C4-2B (cell line): ENCODE results near the gene PMM2.
"Not testable (repeated sequence)": the region's sequence is repeated elsewhere in the genome, so short reads cannot be mapped to it uniquely, and the experiment has no call there.

Source experiments
- H3K27ac ChIP-seq: fragments of 450-650 bp; 2 replicates; pipeline ENCODE4 v1.5.1; 2017
- ZFX ChIP-seq: fragments of 450-650 bp; IDR thresholded peaks from 2 replicates; pipeline ENCODE4 v1.6.1; 2017
- TF ChIP-seq, protein P1 (sequence below): fragments of 450-650 bp; conservative IDR thresholded peaks from 2 replicates; pipeline ENCODE4 v1.5.1; 2017; ENCODE audit warnings: mild to moderate bottlenecking

PMM2 gene

DNA sequence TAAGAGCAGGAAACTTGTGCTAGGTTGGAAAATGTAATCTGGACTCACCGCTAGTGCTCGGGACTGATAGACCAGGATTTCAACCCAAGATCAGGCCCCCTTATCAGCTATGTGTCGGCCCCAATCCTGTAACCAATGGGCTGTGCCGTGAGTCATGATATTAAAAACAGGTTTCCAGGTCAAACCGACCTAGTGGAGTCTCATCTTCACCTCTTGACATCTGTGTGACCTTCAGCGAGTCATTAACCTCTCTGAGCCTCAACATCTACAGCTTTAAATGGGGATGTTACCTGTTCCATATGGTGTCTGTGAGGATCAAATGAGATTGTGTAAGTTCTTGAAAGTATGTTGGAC lies 512 bp downstream of the PMM2 start:
- peak; percentile 22; the same call in 1 of the 2 replicates for TF ChIP-seq ZFX
- TF ChIP-seq, protein P1, sequence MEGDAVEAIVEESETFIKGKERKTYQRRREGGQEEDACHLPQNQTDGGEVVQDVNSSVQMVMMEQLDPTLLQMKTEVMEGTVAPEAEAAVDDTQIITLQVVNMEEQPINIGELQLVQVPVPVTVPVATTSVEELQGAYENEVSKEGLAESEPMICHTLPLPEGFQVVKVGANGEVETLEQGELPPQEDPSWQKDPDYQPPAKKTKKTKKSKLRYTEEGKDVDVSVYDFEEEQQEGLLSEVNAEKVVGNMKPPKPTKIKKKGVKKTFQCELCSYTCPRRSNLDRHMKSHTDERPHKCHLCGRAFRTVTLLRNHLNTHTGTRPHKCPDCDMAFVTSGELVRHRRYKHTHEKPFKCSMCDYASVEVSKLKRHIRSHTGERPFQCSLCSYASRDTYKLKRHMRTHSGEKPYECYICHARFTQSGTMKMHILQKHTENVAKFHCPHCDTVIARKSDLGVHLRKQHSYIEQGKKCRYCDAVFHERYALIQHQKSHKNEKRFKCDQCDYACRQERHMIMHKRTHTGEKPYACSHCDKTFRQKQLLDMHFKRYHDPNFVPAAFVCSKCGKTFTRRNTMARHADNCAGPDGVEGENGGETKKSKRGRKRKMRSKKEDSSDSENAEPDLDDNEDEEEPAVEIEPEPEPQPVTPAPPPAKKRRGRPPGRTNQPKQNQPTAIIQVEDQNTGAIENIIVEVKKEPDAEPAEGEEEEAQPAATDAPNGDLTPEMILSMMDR, result no peak

DNA sequence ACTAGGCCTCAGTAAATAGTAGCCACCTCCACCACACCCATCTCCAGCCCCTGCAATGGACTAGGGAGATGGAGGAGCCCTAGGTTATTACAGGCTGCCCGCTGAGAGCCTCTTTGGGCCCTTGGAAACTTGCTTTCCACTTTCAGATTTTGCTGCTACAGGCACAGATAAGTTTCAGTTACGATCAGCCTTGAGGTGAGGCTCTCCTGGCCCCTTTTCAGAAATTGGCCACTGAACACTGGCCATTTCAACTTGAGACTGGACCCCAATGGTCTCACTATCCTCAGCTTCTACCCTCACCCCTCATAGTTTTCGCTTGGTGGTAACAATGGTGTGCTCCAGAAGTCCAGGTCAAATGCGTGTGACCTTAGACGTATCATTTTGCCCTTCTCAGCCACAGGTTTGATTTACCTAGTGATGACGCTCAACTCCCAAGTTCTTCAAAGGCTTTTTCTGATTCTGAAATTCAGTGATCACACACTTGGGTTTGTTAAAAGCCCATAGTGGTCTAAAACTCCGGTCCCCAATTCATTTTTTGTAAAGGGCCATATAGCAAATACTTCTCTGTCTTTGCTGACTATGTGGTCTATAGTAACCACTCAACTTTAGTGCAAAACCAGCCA lies 1.0 kb downstream of the PMM2 start:
- H3K27ac ChIP-seq, result peak overlapping the region; percentile 94
- TF ChIP-seq ZFX, result no peak
- TF ChIP-seq, protein P1, result no peak

More for the DNA sequence above, 512 bp downstream of the PMM2 start:
- H3K27ac ChIP-seq, result peak overlapping the region; percentile 94

DNA sequence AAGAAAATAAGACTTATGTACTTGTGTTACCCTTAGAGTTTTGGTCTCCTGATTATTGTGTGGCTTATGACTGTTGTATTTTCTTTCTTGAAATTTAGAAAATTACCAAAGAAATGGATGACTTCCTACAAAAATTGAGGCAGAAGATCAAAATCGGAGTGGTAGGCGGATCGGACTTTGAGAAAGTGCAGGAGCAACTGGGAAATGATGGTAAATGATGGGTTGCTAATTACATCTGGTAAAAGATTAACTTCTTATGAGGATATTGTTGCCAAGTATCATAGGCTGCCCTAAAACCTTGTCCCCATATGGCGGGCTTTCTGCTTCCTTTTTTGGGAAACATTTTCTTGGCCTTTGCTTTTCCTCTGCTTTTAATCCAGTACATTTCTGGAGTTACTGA lies 4.1 kb downstream of the PMM2 start:
- TF ChIP-seq, protein P1, result no peak
- no peak for TF ChIP-seq ZFX
- no peak overlapping the region for H3K27ac ChIP-seq

DNA sequence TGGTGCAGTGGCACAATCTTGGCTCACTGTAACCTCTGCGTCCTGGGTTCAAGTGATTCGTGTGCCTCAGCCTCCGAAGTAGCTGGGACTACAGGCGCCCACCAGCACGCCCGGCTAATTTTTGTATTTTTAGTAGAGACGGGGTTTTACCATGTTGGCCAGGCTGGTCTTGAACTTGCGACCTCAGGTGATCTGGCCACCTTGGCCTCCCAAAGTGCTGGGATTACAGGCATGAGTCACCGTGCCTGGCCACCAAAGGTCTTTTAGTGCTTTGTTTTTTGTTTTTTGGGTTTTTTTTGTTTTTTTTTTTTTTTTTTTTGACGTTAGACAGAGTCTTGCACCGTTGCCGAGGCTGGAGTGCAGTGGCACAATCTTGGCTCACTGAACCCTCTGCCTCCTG lies 6.1 kb downstream of the PMM2 start:
- not testable (repeated sequence) for H3K27ac ChIP-seq

DNA sequence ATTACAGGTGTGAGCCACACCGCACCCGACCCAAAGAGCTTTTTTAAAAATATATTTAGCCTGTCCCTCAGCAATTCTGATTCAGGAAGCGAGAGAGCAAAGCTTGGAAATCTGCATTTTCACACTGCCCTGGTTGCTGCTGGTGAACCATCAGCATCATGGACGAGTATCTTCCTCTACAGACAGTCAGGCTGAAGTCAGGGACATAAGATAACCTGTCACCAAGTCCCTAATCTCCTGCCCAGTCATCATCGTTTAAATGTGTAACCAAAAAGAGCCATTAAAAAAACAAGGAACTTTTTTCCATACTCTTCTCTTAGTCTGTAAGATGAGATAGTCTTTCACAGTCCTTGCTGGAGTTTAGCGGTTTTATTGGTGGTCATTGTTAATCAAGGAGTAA lies 6.7 kb downstream of the PMM2 start:
- no peak overlapping the region for H3K27ac ChIP-seq
- TF ChIP-seq, protein P1, result no peak
- TF ChIP-seq ZFX, result no peak

GRCh38 chr16:8806272-8806983 lies 8.8 kb downstream of the PMM2 start:
- no peak for TF ChIP-seq ZFX
- TF ChIP-seq, protein P1, result no peak
- no peak overlapping the region for H3K27ac ChIP-seq

DNA sequence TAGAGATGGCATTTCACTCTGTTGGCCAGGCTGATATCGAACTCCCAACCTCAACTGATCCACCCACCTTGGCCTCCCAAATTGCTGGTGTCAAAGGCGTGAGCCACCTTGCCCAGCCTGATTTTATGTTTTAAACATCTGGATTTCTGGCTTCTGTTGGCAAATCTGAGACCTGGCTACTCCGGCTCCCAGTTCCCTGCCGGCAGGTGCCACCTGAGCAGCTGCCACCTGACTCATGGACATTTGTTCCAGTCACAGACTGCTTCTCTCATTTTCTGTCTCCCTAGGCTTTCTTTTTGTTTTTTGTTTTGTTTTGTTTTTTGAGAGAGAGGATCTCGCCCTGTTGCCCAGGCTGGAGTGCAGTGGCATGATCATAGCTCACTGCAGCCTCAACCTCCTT lies 9.6 kb downstream of the PMM2 start:
- H3K27ac ChIP-seq, result no peak overlapping the region
- TF ChIP-seq, protein P1, result no peak
- TF ChIP-seq ZFX, result no peak

GRCh38 chr16:8808009-8808408 lies 10.4 kb downstream of the PMM2 start:
- H3K27ac ChIP-seq, result no peak overlapping the region
- no peak for TF ChIP-seq ZFX
- TF ChIP-seq, protein P1, result no peak
